HG03097 (cell line): ENCODE measurements around the gene THEMIS.
"Not testable (repeated sequence)": the region's sequence is repeated elsewhere in the genome, so short reads cannot be mapped to it uniquely, and the experiment has no call there.

Experiments
- ATAC-seq: cut with Tn5 transposase; IDR thresholded peaks from one replicate; pipeline ENCODE4 v1.9.1; 2021; ENCODE audit not compliant: unreplicated experiment, low FRiP score

The THEMIS gene

GRCh38 chr6:127811900-127812570 is 88.8 kb downstream of the THEMIS start:
- ATAC-seq, result no peak

- ATAC-seq, result no peak
These were observed 92.9 kb downstream of the THEMIS start for GRCh38 chr6:127807806-127808517.

DNA sequence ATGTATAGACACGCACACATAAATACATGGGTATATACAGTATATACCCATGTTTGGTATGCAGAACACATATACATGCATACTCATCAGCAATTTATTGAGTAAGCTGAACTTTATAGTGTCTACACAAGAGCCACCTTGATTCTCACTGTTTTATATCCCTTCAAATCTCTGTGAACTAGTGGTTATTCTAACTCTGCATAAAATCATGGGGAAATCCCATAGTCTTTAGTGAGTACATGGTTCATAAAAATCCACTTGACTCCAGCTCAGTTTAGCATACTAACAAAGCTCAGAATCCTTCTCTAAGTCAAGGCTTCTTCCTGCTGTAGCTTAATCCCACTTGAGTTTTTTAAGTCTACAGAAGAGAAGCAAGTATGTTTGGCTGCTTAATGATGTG is 104.1 kb downstream of the THEMIS start:
- no peak for ATAC-seq

- ATAC-seq, result no peak
These were observed 106.5 kb downstream of the THEMIS start for GRCh38 chr6:127794405-127794804.

GRCh38 chr6:127793396-127793795 is 107.5 kb downstream of the THEMIS start:
- no peak for ATAC-seq

DNA sequence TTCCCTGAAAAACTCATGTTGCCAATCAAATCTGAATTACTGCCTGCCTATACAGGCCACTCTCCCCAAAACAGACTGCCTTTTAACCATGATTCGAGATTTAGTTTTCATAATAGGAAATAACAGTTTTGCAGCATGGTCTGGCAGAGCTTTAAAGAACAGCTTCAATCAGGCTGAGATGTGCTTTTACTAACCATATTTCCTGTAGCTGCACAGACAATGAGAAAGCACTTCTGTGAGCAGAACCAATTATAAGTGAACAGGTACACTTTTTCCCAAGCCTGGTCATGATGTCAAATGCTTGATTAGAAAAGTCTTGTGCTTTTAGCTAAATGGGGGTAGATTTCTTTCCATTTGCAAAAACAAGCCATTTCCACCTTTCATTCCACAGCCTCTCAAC is 108.2 kb downstream of the THEMIS start:
- ATAC-seq, result no peak

DNA sequence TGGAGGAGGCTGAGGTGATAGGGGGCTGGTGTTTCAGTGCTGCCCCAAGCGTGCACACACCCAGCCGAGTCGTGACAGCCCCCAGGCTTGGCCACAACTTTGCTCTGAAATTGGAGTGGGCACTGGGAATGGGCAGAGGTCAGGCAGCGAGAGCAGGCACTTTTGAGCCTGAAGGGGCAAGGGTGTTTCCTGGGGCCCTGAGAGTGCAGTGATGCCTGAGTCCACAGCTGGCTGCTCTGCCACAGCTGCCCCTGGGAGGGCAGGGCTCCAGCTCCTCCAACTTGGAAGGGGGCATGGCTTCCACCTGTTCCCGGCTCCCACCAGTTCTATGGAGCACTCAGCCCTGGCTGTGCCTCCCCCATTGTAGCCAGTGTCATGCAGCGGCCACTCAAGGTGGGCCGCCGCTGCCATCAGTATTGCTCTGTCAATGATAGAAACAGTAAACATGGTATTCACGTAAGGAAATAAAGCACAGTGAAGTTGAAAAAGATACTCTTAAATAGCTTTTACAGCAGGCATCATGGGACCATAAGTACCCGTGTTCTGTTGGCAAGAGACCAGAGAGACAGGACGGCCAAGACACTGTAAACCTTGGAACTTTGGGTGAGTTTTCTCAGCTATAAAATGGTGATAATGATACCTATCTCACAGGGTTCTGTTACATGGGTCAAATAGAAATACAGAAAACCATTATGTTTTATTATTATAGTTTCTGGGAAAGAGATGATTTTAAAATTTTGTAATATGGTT is 108.9 kb downstream of the THEMIS start:
- ATAC-seq, result no peak

GRCh38 chr6:127790571-127790970 is 110.3 kb downstream of the THEMIS start:
- no peak for ATAC-seq

GRCh38 chr6:127786109-127786508 is 114.7 kb downstream of the THEMIS start:
- ATAC-seq, result no peak

GRCh38 chr6:127784468-127784867 is 116.4 kb downstream of the THEMIS start:
- ATAC-seq, result no peak

DNA sequence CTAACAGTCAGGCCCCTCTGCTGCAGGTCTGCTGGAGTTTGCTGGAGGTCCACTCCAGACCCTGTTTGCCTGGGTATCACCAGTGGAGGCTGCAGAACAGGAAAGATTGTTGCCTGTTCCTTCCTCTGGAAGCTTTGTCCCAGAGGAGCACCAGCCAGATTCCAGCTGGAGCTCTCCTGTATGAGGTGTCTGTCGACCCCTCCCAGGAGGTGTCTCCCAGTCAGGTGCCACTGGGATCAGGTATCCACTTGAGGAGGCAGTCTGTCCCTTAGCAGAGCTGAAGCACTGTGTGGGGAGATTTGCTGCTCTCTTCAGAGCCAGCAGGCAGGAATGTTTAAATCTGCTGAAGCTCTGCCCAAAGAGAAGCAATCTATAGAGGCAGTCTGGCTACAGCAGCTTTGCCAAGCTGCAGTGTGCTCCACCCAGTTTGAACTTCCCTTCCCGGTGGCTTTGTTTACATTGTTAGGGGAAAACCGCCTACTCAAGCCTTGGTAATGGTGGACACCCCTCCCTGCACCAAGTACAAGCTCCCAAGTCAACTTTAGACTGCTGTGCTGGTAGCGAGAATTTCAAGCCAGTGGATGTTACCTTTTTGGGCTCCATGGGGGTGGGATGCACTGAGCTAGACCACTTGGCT is 119.1 kb downstream of the THEMIS start:
- ATAC-seq, result not testable (repeated sequence)

GRCh38 chr6:127776320-127776719 is 124.5 kb downstream of the THEMIS start:
- ATAC-seq, result no peak

DNA sequence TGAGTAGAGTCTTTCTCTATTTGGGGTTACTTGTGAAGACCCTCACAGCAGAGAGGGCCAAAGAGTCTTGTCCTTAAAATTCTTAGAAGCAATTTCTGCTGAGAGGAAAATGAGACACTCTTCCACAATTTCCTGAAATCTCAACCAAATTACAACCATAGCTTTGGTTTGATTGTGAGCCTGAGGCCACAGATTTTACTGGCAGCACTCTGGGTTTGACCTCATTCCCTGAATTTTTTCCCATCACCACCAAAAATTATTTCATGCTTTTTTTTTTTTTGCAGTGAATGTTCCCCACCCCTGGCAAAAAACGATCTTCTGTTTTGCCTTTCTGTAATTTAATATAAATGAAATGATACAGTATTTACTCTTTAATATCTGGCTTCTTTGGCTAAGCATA is 125.5 kb downstream of the THEMIS start:
- ATAC-seq, result no peak

GRCh38 chr6:127768745-127769144 is 132.1 kb downstream of the THEMIS start:
- no peak for ATAC-seq

DNA sequence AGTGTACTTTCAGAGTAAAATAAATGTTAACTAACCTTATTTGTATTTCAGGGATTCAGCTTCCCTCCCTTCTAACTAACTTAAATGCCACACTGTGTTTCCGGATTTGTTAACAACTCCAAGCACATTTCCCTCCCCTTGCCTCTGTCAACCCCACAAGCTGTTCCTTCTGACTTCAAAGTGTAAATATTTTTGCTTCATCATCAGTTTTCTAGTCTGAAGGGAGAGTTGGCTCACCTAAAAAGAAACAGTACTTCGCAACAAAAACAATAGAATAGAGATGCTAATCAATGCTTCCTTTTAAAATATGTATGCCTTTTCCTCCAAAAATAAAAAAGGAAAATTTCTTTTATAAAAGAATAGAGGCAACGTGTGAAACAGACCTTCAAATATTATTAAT is 132.6 kb downstream of the THEMIS start:
- no peak for ATAC-seq

DNA sequence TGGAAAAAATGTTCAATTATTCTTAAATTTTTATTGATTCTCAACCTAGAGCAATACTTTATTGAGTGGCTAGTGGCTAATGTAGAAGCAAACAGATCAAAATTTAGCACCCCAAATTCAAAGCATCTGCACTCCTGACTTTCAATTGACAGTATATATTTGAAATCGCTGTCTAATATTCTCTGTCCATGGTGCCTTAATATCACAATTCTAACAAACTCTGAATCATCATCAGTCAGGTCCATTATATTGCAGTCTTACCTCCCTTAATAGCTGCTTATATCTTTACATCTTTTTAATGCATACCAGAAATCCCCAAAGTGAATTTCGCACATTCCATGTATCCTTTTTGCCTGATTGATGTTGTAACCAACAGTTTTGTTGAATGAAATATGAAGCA is 134.9 kb downstream of the THEMIS start:
- ATAC-seq, result no peak

DNA sequence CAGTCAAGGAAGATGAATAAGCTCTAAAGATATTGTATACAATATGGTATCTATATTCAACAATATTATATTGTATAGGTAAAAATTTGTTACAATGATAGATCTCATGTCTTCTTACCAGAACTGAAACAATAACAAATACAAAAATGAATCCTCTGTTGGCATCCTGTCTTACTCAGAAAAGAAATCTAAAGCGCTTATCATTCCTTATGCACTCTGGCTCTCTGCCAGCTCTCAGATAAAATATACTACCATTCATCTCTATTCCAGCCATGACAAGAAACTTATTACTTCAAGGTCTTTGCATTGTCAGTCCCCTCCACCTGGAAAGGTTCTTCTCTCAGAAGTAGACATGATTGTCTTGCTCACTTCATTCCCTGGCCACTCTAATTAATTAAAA is 138.6 kb downstream of the THEMIS start:
- no peak for ATAC-seq

- ATAC-seq, result no peak
These were observed 139.8 kb downstream of the THEMIS start for GRCh38 chr6:127761084-127761483.

- ATAC-seq, result no peak
These were observed 151.8 kb downstream of the THEMIS start for GRCh38 chr6:127749095-127749494.

GRCh38 chr6:127748290-127748689 is 152.6 kb downstream of the THEMIS start:
- no peak for ATAC-seq

DNA sequence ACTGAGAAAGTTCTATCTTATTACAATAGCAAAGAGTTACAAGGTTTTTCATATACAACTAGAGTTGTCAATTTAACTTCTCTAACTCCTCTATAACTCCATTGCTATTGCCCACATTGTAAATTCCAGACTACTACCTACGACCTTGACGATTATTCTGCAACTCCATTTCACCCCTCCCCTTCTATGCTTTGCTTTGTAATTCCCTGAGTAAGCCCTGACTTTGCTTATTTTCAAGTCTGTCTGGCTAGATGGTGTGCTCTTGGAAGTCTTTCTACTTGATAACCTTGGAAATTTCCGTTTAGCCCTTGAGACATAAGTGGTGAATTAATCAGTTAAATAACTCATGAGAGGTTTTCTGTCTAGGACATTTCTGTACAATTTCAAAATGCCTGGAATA is 162.4 kb downstream of the THEMIS start:
- no peak for ATAC-seq
